ENCODE data around the gene FXYD3.

FXYD3 gene

DNA sequence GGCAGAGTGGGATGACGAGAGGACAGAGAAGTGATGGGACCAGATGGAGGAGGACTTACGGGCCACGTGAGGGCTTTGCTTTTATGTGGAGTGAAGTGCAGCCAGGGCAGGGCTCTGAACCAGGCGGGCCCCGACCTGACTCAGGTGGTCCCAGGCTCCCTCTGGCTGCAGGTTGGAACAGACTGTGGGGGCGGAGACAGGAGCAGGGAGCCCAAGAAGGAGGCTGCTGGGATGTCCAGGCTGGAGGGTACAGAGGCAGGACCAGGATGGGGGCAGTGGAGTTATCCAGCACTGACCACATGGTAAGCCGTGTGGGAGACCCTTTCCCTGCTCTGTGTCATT is 41.0 kb downstream of the FXYD3 start:
- no peak overlapping the region for H3K4me3 ChIP-seq (ENCODE audit: low read length)
- TF ChIP-seq ZNF274 (IDR thresholded peaks at IDR 0.05; ENCODE audit: low read depth, low read length): no peak

DNA sequence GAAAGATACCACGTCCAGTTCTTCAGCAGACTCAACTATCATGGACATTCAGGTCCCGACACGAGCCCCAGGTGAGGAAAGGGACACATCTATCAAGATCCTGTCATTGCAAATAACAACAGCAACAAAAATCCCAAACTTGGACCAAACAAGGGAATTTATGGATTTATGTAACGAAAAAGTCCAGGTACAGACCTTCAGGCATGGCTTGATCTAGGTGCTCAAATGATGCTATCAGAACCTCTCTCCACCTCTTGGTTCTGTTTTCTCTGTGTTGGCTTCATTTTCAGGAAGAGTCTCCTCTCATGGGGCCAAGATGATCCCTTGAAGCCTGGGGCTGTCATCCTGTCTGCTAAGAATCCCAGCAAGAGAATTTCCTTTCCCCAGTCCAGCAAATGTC is 41.8 kb downstream of the FXYD3 start:
- no peak overlapping the region for H3K4me3 ChIP-seq (ENCODE audit: low read length)
- TF ChIP-seq ZNF274 (IDR thresholded peaks at IDR 0.05; ENCODE audit: low read depth, low read length): no peak

DNA sequence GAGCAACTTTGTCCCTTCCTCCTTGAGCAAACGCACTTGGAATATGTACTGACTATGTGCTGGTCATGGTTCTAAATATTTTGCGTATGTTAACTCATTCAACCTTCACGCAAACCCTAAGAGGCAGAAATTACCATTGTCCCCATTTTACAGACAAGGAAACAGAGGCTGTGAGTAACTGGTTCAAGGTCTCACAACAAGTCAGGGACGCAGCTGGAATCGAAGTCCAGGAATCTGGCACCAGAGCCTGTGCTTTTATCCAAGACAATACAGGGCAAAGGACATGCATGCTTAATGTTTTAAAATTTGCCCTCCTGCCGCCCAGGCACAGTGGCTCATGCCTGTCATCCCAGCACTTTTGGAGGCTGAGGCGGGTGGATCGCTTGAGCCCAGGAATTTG is 44.0 kb downstream of the FXYD3 start:
- no peak for TF ChIP-seq ZNF274 (IDR thresholded peaks at IDR 0.05; ENCODE audit: low read depth, low read length)
- no peak overlapping the region for H3K4me3 ChIP-seq (ENCODE audit: low read length)

- TF ChIP-seq ZNF274 (IDR thresholded peaks at IDR 0.05; ENCODE audit: low read depth, low read length): no peak
- H3K4me3 ChIP-seq (ENCODE audit: low read length): no peak overlapping the region
Observed at GRCh38 chr19:35160629-35161433, 45.2 kb downstream of the FXYD3 start.

- H3K4me3 ChIP-seq (ENCODE audit: low read length): no peak overlapping the region
- no peak for TF ChIP-seq ZNF274 (IDR thresholded peaks at IDR 0.05; ENCODE audit: low read depth, low read length)
Observed at GRCh38 chr19:35161434-35161743, 45.8 kb downstream of the FXYD3 start.

- no peak for TF ChIP-seq ZNF274 (IDR thresholded peaks at IDR 0.05; ENCODE audit: low read depth, low read length)
- H3K4me3 ChIP-seq (ENCODE audit: low read length): no peak overlapping the region
Observed at GRCh38 chr19:35162471-35163326, 47.1 kb downstream of the FXYD3 start.

- TF ChIP-seq ZNF274 (IDR thresholded peaks at IDR 0.05; ENCODE audit: low read depth, low read length): no peak
- no peak overlapping the region for H3K4me3 ChIP-seq (ENCODE audit: low read length)
Observed at GRCh38 chr19:35164418-35164817, 48.8 kb downstream of the FXYD3 start.

GRCh38 chr19:35165200-35166058 is 49.8 kb downstream of the FXYD3 start:
- no peak overlapping the region for H3K4me3 ChIP-seq (ENCODE audit: low read length)
- TF ChIP-seq ZNF274 (IDR thresholded peaks at IDR 0.05; ENCODE audit: low read depth, low read length): no peak

- no peak overlapping the region for H3K4me3 ChIP-seq (ENCODE audit: low read length)
- no peak for TF ChIP-seq ZNF274 (IDR thresholded peaks at IDR 0.05; ENCODE audit: low read depth, low read length)
Observed at GRCh38 chr19:35166100-35167063, 50.8 kb downstream of the FXYD3 start.

GRCh38 chr19:35167251-35168119 is 51.9 kb downstream of the FXYD3 start:
- TF ChIP-seq ZNF274 (IDR thresholded peaks at IDR 0.05; ENCODE audit: low read depth, low read length): no peak
- no peak overlapping the region for H3K4me3 ChIP-seq (ENCODE audit: low read length)

- no peak overlapping the region for H3K4me3 ChIP-seq (ENCODE audit: low read length)
- TF ChIP-seq ZNF274 (IDR thresholded peaks at IDR 0.05; ENCODE audit: low read depth, low read length): no peak
Observed at GRCh38 chr19:35168196-35168595, 52.6 kb downstream of the FXYD3 start.

GRCh38 chr19:35169221-35169995 is 53.8 kb downstream of the FXYD3 start:
- no peak overlapping the region for H3K4me3 ChIP-seq (ENCODE audit: low read length)
- TF ChIP-seq ZNF274 (IDR thresholded peaks at IDR 0.05; ENCODE audit: low read depth, low read length): no peak
